Mesenteric fat pad (tissue), 1 donor: ENCODE measurements around the gene PMP22. TPM values are rescaled to one million over a fixed set of nuclear protein-coding genes. Genes with fewer than 3 reads are reported as not detected.

Source experiments
- DNase-seq: peaks from one replicate; pipeline ENCODE4 v3.0.0-alpha.2; 2020; ENCODE audit warnings: low spot score
- long read RNA-seq: library from polyadenylated mRNA; unstranded; transcript quantifications from one replicate; pipeline ENCODE4 v2.0.0, GENCODE V29; 2020
- total RNA-seq: library from RNA; stranded (reverse); fragmentation: NEBNext Ultra II Directional; extraction: Animal tissue kit (Norgen Biotek cat#: 25700); gene quantifications from one replicate; pipeline ENCODE4 v1.2.1, GENCODE V29; 2021
- donor health status: DM: yes; HTN: yes; CAD: no.

Gene PMP22
- 250 TPM for total RNA-seq
- long read RNA-seq, transcript PMP22-201 (5 exons, 1,861 nt), result minor isoform, 36 of 942 reads
- long read RNA-seq, transcript PMP22-202 (6 exons, 1,795 nt), result minor isoform, 5 of 942 reads
- long read RNA-seq, transcript PMP22-203 (5 exons, 1,817 nt), result major isoform, 686 of 942 reads
- long read RNA-seq, partial matches to known transcripts, result 187 of 942 reads
- long read RNA-seq, other reads (novel, unspliced or antisense), result 26 of 942 reads

DNA sequence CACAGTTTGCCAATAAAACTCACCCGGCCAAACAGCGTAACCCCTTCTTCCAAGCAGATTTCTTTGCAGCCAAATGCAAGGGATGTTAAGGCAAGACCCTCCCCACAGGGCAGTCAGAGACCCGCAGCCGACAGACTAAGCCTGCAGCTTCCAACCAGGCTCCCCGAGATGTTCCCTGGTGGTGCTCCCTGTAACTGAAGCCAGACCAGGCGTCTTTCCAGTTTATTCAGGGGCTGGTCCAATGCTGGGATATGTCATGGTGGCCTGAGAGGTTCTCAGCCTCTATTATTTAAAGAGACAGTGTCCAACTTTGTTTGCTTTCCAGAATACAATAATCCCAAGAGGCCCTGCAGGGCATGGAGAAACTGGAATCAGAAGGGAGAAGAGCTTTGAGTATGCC lies at the start of gene PMP22:
Gene PMP22 (minus strand): TSS at position 196 of the 400 bp plus-strand sequence. CDS start 4,599 bp downstream, outside the sequence.
- no peak for DNase-seq

DNA sequence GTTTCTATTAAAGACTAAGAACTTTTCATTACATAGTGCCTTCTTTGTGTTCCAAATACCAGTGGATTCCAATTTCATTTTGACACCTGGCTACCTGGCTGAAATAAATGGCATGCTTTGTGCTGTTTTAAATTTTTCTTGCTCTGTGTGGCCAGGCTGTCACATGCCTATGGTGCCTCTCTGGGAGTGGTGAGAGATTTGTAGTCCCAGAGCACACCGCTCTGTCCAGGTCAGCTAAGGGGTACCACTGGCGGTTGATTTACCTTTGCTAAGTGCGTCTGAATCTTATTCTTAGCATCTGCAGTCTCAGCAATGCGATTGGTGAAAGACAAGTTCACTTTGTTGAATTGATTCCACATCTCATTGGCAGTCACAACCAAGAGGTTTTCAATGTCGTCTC lies 46.9 kb upstream of the PMP22 start:
- no peak for DNase-seq

DNA sequence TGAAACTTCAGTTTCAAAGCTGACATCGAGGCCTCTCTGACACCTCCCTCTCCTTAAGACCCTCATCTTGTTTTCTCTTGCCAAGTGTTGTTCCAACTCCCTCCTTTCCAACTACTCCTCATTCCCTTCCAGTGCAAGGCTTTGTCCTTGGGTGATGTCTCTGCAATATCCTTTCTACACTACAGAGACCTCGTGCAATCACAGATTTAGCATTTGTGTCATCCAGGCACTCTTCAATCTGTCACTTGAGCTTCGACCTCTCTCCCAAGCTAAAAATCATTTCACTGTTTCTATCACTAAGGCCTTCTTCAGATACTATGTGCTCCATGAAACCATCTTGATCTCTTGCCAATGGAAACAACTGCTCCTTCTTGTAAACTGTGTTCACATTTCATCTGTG lies 44.7 kb upstream of the PMP22 start:
- no peak for DNase-seq

DNA sequence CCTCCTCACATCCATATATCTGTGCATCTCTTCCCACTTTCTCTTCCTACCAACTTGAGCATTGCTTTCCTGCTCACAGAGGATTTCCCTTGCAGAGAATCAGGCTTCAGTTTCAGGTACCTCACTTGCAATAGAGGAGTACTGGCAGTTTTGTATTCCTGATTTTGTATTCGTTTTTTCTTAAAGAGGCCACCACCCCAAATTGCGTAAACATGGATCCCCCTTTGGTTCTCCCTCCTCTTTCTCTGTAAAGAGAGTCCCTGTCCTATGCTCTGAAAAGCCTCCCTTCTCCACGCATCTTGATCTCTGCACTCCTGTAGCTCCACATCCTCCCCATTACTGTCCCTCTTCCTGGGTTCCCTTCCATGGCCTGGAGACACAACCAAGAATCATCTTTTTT lies 44.1 kb upstream of the PMP22 start:
- DNase-seq, result no peak

DNA sequence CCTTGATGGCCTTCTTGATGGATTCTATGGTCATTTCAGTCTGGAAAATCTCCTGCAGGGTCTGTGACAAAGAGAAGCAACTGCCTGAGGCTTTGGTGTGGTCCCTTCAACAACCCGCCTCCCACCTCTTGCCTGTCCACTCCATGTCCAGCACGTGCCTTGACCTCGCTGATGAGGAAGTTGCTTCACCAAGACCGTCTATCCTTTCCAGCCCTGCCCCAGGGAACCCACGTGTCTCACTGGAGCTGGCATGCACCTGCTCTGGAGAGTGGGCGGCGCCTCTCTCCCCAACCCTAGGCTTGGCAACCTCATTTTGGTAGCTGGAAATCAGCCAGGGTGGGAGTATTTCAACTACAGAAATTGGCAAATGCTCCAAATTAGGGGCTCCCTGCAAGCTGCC lies 43.6 kb upstream of the PMP22 start:
- DNase-seq, result no peak

- no peak for DNase-seq
Measured at GRCh38 chr17:15307710-15308111, 42.6 kb upstream of the PMP22 start.

GRCh38 chr17:15303851-15304250 lies 38.7 kb upstream of the PMP22 start:
- no peak for DNase-seq

DNA sequence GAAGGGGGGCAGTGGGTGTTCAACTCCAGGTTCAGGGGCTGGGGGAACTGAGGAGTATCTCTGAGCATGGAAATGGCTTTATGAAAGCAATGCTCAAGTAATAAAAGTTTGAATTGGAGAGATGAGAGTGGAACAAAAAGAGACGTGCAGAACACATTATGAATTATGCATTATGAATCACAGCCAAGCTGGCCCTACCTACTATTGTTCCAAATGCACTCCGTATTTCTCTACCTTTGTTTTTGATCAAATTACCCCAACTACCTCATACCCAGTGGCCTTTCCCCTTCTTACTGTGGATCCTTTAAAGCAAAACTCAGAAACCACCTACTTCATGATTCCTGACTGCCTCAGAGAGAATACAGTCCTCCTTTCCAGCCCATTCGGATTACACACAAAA lies 38.1 kb upstream of the PMP22 start:
- DNase-seq, result no peak

- no peak for DNase-seq
Measured at GRCh38 chr17:15301845-15302244, 36.7 kb upstream of the PMP22 start.

GRCh38 chr17:15298176-15298575 lies 33.0 kb upstream of the PMP22 start:
- no peak for DNase-seq

- DNase-seq, result no peak
Measured at GRCh38 chr17:15293558-15293957, 28.4 kb upstream of the PMP22 start.

- DNase-seq, result no peak
Measured at GRCh38 chr17:15291674-15292361, 26.7 kb upstream of the PMP22 start.

DNA sequence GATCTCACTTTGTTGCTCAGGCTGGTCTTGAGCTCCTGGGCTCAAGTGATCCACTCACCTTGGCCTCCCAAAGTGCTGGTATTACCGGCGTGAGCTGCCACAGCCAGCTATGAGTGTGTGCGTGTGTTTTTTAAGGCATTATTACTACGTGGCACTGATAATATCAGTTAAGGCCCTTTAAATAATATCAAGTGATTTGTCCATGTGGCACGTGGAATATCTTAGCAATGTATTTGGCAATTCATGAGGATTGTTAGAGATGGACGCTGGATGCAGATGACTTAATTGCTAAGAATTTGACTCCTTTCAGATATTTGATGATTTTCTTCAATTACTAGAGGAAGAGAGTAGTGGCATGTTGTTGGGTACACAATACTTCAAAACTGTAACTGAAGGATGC lies 25.5 kb upstream of the PMP22 start:
- no peak for DNase-seq

GRCh38 chr17:15289285-15290183 lies 24.4 kb upstream of the PMP22 start:
- no peak for DNase-seq

- DNase-seq, result no peak
Measured at GRCh38 chr17:15288859-15289258, 23.7 kb upstream of the PMP22 start.

DNA sequence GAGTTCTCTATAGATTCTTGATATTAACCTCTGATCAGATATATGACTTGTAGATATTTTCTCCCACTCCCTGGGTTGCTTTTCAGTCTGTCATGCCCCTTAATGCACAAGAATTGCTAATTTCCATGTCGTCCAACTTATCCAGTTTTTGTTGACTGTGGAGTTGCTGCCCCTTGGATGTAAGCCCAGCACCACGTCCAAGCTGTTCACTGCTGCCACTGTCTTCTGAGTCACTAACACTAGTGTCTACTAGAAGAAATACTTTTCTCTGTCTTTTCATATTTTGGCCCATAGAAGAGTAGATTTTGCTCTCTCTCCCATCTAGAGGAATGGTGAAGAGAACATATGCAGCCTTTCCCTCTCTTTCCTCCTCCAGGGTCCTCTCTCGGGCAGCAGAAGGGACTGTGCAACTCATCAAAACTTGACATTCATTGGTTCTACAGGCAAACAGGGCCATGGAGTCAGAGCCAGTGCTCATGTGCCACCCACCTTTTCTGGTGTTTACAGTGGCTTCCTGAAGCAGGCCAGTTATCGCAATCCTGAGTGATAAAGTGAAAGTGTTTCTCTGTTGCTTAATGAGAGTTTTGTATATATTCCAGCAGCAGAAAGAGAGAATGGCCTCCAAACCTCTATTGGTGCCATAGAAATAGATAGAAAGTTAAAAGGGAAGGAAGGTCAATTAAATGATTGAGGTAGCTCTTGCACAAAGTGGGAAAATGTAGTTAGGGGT lies 22.6 kb upstream of the PMP22 start:
- DNase-seq, result no peak

- DNase-seq, result no peak
Measured at GRCh38 chr17:15285466-15285865, 20.3 kb upstream of the PMP22 start.

DNA sequence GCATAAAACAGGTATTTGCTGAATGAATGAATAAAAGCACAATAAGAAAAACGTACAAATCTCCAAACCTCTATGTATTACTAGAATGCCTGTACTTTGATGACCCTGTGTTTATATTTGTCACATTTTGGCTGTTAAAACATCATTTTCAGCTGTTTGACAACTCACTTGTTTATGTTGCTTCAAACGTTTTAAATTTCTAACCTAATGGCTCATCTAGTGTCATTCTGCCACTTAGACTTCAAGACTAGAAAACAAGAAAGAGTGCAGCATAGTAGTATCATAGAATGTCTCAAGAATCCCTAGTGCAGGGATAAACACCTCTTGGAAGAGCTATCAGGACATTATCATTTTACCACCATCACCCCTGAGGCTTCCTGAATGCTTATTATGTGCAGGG lies 19.4 kb upstream of the PMP22 start:
- no peak for DNase-seq

DNA sequence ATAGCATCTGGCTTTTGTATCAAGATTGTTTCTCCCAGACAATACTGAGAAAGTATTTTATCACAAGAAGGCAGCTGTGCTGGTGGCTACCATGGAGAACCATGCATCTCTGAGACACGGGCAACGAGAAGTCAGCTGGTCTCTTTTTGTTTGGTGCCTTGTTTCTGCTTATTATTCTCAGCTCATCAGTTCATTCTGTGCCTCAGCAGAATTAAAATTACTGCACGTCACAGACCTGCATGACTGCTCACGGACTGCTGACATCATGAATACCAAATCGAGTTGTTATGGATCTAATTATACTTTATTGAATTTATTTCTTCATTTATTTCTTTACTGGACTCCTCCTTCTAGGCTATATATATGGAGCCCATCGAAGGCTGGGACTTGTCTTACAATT lies 19.0 kb upstream of the PMP22 start:
- DNase-seq, result no peak

DNA sequence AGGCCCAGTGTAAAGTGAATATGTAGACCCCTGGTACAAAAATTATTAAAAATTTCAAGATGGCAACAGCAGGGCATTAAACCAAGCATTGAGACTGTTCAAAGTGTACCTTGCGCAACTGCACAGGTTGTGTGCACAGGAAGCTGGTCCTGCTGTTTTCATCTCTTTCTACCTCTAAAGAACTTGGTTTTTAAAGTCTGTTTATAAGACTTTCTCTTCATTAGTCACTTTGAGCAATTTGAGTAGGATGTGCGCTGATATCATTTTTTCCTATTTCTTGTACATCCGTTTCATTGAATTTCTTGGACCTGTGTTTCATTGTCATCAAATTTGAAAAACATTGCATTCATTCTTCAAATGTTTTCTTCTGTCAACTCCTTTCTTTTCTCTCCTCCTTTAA lies 16.8 kb upstream of the PMP22 start:
- DNase-seq, result no peak

DNA sequence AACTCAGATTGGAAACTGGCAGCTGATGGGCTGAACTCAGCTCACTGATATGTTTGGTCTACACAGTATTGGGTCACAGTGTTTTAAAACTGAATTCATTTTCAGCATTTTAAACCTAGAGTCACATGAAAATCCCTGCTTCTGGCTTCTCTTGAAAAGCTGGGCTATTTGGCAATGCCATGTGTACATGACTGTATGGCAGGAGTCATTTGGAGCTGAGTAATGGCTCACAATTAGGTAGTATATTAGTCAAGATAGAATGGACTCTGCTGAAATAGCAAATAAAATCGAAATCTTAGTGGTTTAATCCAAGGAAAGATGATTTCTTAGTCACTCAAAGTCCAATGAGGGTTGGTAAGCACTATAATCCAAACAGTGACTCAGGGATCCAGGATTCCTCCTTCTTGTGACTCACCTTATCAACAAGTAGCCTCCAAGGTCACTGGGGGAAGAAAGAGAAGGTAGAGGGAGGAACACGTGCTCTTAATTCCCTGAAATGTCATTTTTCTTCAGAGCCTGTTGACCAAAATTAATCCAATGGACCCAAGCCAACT lies 13.9 kb upstream of the PMP22 start:
- DNase-seq, result no peak
